Fibroblast of pulmonary artery (primary cell): ENCODE measurements around the gene SIL1.
"Not testable (repeated sequence)": the region's sequence is repeated elsewhere in the genome, so short reads cannot be mapped to it uniquely, and the experiment has no call there.

ENCODE experiments used
- DNase-seq: peaks from one replicate; pipeline ENCODE4 v3.0.0-alpha.2; 2010; ENCODE audit warnings: low read depth
- H3K4me3 ChIP-seq: replicated peaks from 2 replicates; pipeline ENCODE4 v1.5.1; 2011; ENCODE audit warnings: low read depth, mild to moderate bottlenecking, control low read depth, low read length, moderate library complexity
- CTCF ChIP-seq: IDR thresholded peaks from 2 replicates; pipeline ENCODE4 v1.5.1; 2011; ENCODE audit warnings: mild to moderate bottlenecking, control low read depth, low read length, inconsistent platforms; ENCODE audit errors: missing control alignments

Gene SIL1

GRCh38 chr5:138925090-138925635 is 273.0 kb downstream of the SIL1 start:
- no peak for TF ChIP-seq CTCF
- no peak overlapping the region for H3K4me3 ChIP-seq
- peak; percentile 55 for DNase-seq

GRCh38 chr5:138922494-138922893 is 275.7 kb downstream of the SIL1 start:
- H3K4me3 ChIP-seq = no peak overlapping the region
- no peak for TF ChIP-seq CTCF
- no peak for DNase-seq

GRCh38 chr5:138921362-138921761 is 276.8 kb downstream of the SIL1 start:
- not testable (repeated sequence) for DNase-seq, H3K4me3 ChIP-seq

GRCh38 chr5:138920181-138920580 is 278.0 kb downstream of the SIL1 start:
- no peak for TF ChIP-seq CTCF
- no peak overlapping the region for H3K4me3 ChIP-seq
- no peak for DNase-seq

GRCh38 chr5:138918686-138919085 is 279.5 kb downstream of the SIL1 start:
- H3K4me3 ChIP-seq = no peak overlapping the region
- no peak for TF ChIP-seq CTCF
- no peak for DNase-seq

GRCh38 chr5:138914338-138914737 is 283.8 kb downstream of the SIL1 start:
- TF ChIP-seq CTCF = no peak
- no peak overlapping the region for H3K4me3 ChIP-seq
- DNase-seq = no peak

GRCh38 chr5:138913773-138914172 is 284.4 kb downstream of the SIL1 start:
- H3K4me3 ChIP-seq = no peak overlapping the region
- DNase-seq = no peak
- no peak for TF ChIP-seq CTCF
